HepG2 (cell line): ENCODE results near the gene NPHS1. TPM values are rescaled to one million over a fixed set of nuclear protein-coding genes. Genes with fewer than 3 reads are reported as not detected.
A peak's percentile ranks its signal among the peaks of the same experiment; 100 is the strongest.

Experiments
- ATAC-seq: fragments of 200-7000 bp; cut with Tn5 transposase; 3 replicates; pipeline ENCODE4 v1.9.1; 2020; ENCODE audit warnings: mild to moderate bottlenecking, moderate library complexity
- BruUV-seq: library from RNA; stranded (reverse); fragments of 400-500 nt; replicated peaks from 2 replicates; lab custom pipeline; 2021; lab: Mats Ljungman, UMichigan
- CTCF ChIA-PET: fragments of 300-600 bp; formaldehyde crosslinking; extraction: SDS; loops from one replicate; lab custom pipeline; 2021; ENCODE audit warnings: low total read pairs, inconsistent platforms, low intra/inter-chr PET ratio; lab: Yijun Ruan, JAX
- POLR2A ChIA-PET: fragments of 350-600 bp; sonication (Branson Sonifier 250); formaldehyde crosslinking; loops from one replicate; lab custom pipeline; 2020; ENCODE audit warnings: antibody characterized with exemption, inconsistent platforms; lab: Yijun Ruan, JAX
- DNase-seq: peaks from one replicate; pipeline ENCODE4 v3.0.0-alpha.2; 2015; ENCODE audit warnings: low spot score
- FAIRE-seq: peaks from 3 replicates; lab custom pipeline; 2011; peaks lifted over from hg19 to GRCh38; lab: Jason Lieb, UNC
- H2AFZ ChIP-seq: one replicate; pipeline ENCODE4 v1.6.1; 2011; ENCODE audit warnings: low read length, inconsistent platforms
- H3K27ac ChIP-seq: fragments of 300-600 bp; 3 replicates; pipeline ENCODE4 v1.8.0; 2011; ENCODE audit warnings: mixed run types, mild to moderate bottlenecking, mixed read lengths, low read length, inconsistent platforms; ENCODE audit not compliant: insufficient read depth; ENCODE audit errors: extremely low read length
- H3K27me3 ChIP-seq, 2 experiments: fragments of 200-600 bp in 1 of 2; 2 replicates in 1 of 2; 3 replicates in 1 of 2; pipeline versions ENCODE4 v1.6.0 to v1.8.0; 2011; ENCODE audit warnings: low read length in 2 of 2, mild to moderate bottlenecking in 2 of 2, moderate library complexity in 2 of 2, inconsistent platforms in 1 of 2; ENCODE audit not compliant: insufficient read depth in 2 of 2, control insufficient read depth in 1 of 2
- H3K36me3 ChIP-seq, 2 experiments: fragments of 200-600 bp in 1 of 2; replicated peaks in 1 of 2; 2 replicates in 1 of 2; 3 replicates in 1 of 2; pipeline versions ENCODE4 v1.5.1 to v1.8.0; 2011; ENCODE audit warnings: low read length in 2 of 2, inconsistent platforms in 1 of 2; ENCODE audit not compliant: insufficient read depth in 2 of 2, control insufficient read depth in 1 of 2
- H3K4me1 ChIP-seq: 2 replicates; pipeline ENCODE4 v1.5.1; 2012; ENCODE audit warnings: low read length, inconsistent platforms; ENCODE audit not compliant: insufficient read depth
- H3K4me2 ChIP-seq: 2 replicates; pipeline ENCODE4 v1.6.0; 2011; ENCODE audit warnings: low read depth, low read length, inconsistent platforms
- H3K4me3 ChIP-seq, 3 experiments: fragments of 200-600 bp in 1 of 3; sonication (generic), shearing (Covaris generic) in 1 of 3; replicated peaks in 1 of 3; 2 replicates each; pipeline ENCODE4 v1.5.1; 2011 to 2016; ENCODE audit warnings: low read length in 3 of 3, inconsistent platforms in 2 of 3, low read depth in 2 of 3, mild to moderate bottlenecking in 2 of 3, control low read depth in 1 of 3, mixed read lengths in 1 of 3; ENCODE audit not compliant: insufficient read depth in 1 of 3
- H3K79me2 ChIP-seq: one replicate; pipeline ENCODE4 v1.6.1; 2011; ENCODE audit warnings: low read length, inconsistent platforms; ENCODE audit not compliant: insufficient read depth
- H3K9ac ChIP-seq: 2 replicates; pipeline ENCODE4 v1.6.0; 2011; ENCODE audit warnings: mild to moderate bottlenecking, low read depth, low read length, inconsistent platforms; ENCODE audit not compliant: insufficient read depth
- H3K9me3 ChIP-seq: 2 replicates; pipeline ENCODE4 v1.5.1; 2012; ENCODE audit warnings: mild to moderate bottlenecking, low read length
- H4K20me1 ChIP-seq: 2 replicates; pipeline ENCODE4 v1.6.0; 2011; ENCODE audit warnings: inconsistent platforms, mild to moderate bottlenecking, low read length, moderate library complexity; ENCODE audit not compliant: insufficient read depth
- CTCF ChIP-seq: sonication (generic); formaldehyde crosslinking; IDR thresholded peaks from 2 replicates; pipeline ENCODE4 v1.5.0; 2020; ENCODE audit warnings: mild to moderate bottlenecking, missing genetic modification reagents, moderate library complexity
- DMTF1 ChIP-seq: sonication (generic); formaldehyde crosslinking; IDR thresholded peaks from 2 replicates; pipeline ENCODE4 v1.4.0; 2020; ENCODE audit warnings: mild to moderate bottlenecking, missing genetic modification reagents
- HOXA3 ChIP-seq: sonication (generic); formaldehyde crosslinking; IDR thresholded peaks from 2 replicates; pipeline ENCODE4 v1.5.0; 2020; ENCODE audit warnings: missing genetic modification reagents
- ZFP91 ChIP-seq: sonication (generic); formaldehyde crosslinking; IDR thresholded peaks from 2 replicates; pipeline ENCODE4 v1.9.0; 2022; ENCODE audit warnings: missing genetic modification reagents, mild to moderate bottlenecking, borderline replicate concordance
- ZNF207 ChIP-seq: fragments of 450-650 bp; IDR thresholded peaks from 2 replicates; pipeline ENCODE4 v1.6.1; 2016; ENCODE audit warnings: antibody characterized with exemption, borderline replicate concordance
- ZNF274 ChIP-seq: sonication (generic); formaldehyde crosslinking; IDR thresholded peaks from 2 replicates; pipeline ENCODE4 v1.5.1; 2020; ENCODE audit warnings: mild to moderate bottlenecking, missing genetic modification reagents
- ZNF335 ChIP-seq: sonication (generic); formaldehyde crosslinking; IDR thresholded peaks from 2 replicates; pipeline ENCODE4 v1.4.0; 2020; ENCODE audit warnings: missing genetic modification reagents
- WGBS: methylation state at CpG from one replicate; pipeline ENCODE4 v1.1.6; 2017; ENCODE audit warnings: low lambda C conversion rate; 5-methylcytosine and 5-hydroxymethylcytosine counted together
- in situ Hi-C: cut with HindIII; loops from 2 replicates; pipeline ENCODE4 v1.10.0; 2017; ENCODE audit warnings: low pct_unique_long_range_greater_than_20kb; ENCODE audit not compliant: extremely low pct_ligation_motif_present
- intact Hi-C: fragments of 100-400 bp; cut with micrococcal nuclease; formaldehyde crosslinking; loops from one replicate; pipeline ENCODE4 v1.10.0; 2022; ENCODE audit not compliant: unreplicated experiment
- polyA plus RNA-seq, 8 experiments: library from polyadenylated mRNA; depleted of rRNA in 3 of 8; stranded (reverse) in 7 of 8; unstranded in 1 of 8; fragments of >200 nt; fragmentation: Illumina TruSeq in 4 of 8; extraction: Trizol in 4 of 8; gene quantifications; 2 replicates each; pipeline versions ENCODE4 v1.2.1 to v1.2.3, GENCODE V29; 2011 to 2016; ENCODE audit warnings: low read depth in 4 of 8, missing spikeins in 1 of 8, mixed read lengths in 1 of 8; ENCODE audit not compliant: insufficient read depth in 1 of 8
- total RNA-seq, 5 experiments: library from RNA; depleted of rRNA; stranded (reverse); fragments of >200 nt; fragmentation: Illumina TruSeq; extraction: Trizol; gene quantifications; 2 replicates each; pipeline ENCODE4 v1.2.3, GENCODE V29; 2016; ENCODE audit warnings: low read depth in 1 of 5

The NPHS1 gene
- total and polyA plus RNA-seq, 2 of the 13 experiments (the other 11 are each of a cell fraction or from before 2014, with no cell fraction given): not detected

- no peak for DNase-seq
- no peaks in the 10 kb centered on the region for H3K79me2 ChIP-seq
- no TSS peak for BruUV-seq
Observed at GRCh38 chr19:35860436-35860817, 8.1 kb upstream of the NPHS1 start.

GRCh38 chr19:35859414-35859813 is 7.1 kb upstream of the NPHS1 start:
- H3K27me3 ChIP-seq: peaks cover 8 to 53% of the 10 kb centered on the region in 2 experiments
- no peak for FAIRE-seq
- TF ChIP-seq ZFP91 (CRISPR knock-in tag): no peak
- TF ChIP-seq DMTF1 (CRISPR knock-in tag): no peak
- TF ChIP-seq ZNF274 (CRISPR knock-in tag): no peak

More at GRCh38 chr19:35860436-35860817, 8.1 kb upstream of the NPHS1 start:
- TF ChIP-seq ZNF207 (no peak), HOXA3 (peak; percentile 5; the same call in 1 of the 2 replicates), CTCF (CRISPR knock-in tag) (0 out of 2 replicates have a peak, but pooled peaks have one; percentile 7), ZNF335 (CRISPR knock-in tag) (no peak)
- CTCF ChIA-PET: no interaction called here
- Histone ChIP-seq H3K27ac (no peak overlapping the region), H3K4me3 (peak overlapping the region; percentile 41 to 70 (median 50); a peak in 5 of 6 replicates), H3K27me3 (peaks cover 8 to 45% of the 10 kb centered on the region in 2 experiments), H3K9ac (no peak overlapping the region), H3K36me3 (no peaks in the 10 kb centered on the region), H2AFZ (no peak overlapping the region), H3K9me3 (no peaks in the 10 kb centered on the region), H3K4me1 (peaks cover 45% of the 10 kb centered on the region), H3K4me2 (peak overlapping the region; percentile 92), H4K20me1 (no peaks in the 10 kb centered on the region)
- POLR2A ChIA-PET: interaction anchor here (1.1 kb wide), 1 partner anchor 112 kb away, joined by 3 read pairs; the partner anchor contains the start of gene LIN37
- no peak for ATAC-seq
- no peak for FAIRE-seq
- intact Hi-C loops (loop anchor here (5.0 kb wide), 1 partner anchor 48 kb away; the partner anchor contains the start of gene PRODH2), in situ Hi-C loops (no loop called here)
- WGBS: 26% methylated on average over 21 of the region's 24 CpGs

More at GRCh38 chr19:35859414-35859813, 7.1 kb upstream of the NPHS1 start:
- Histone ChIP-seq H3K4me3 (no peak overlapping the region), H3K4me1 (peaks cover 56% of the 10 kb centered on the region), H2AFZ (no peak overlapping the region), H4K20me1 (0 out of 2 replicates have a peak, but pooled peaks cover 3% of the 10 kb centered on the region), H3K4me2 (no peak overlapping the region), H3K9me3 (no peaks in the 10 kb centered on the region), H3K79me2 (no peaks in the 10 kb centered on the region), H3K27ac (no peak overlapping the region), H3K36me3 (no peaks in the 10 kb centered on the region), H3K9ac (no peak overlapping the region)
- in situ Hi-C loops: no loop called here
- ATAC-seq: no peak
- POLR2A ChIA-PET: no interaction called here
- 13% methylated on average over 2 of the region's 4 CpGs for WGBS
- BruUV-seq: no TSS peak
- DNase-seq: no peak
- CTCF ChIA-PET: no interaction called here
- intact Hi-C loops: no loop called here
